H54 (cell line): ENCODE results near the gene LTBP1.
A peak's percentile ranks its signal among the peaks of the same experiment; 100 is the strongest.
"Not testable (repeated sequence)": the region's sequence is repeated elsewhere in the genome, so short reads cannot be mapped to it uniquely, and the experiment has no call there.

Source experiments
- DNase-seq: peaks from one replicate; pipeline ENCODE4 v3.0.0; 2011; ENCODE audit warnings: low spot score, mixed read lengths; ENCODE audit not compliant: insufficient read length
- FAIRE-seq: peaks from 3 replicates; lab custom pipeline; 2011; peaks lifted over from hg19 to GRCh38; lab: Jason Lieb, UNC
- POLR2A ChIP-seq: IDR thresholded peaks from 2 replicates; pipeline ENCODE4 v1.6.1; 2011; ENCODE audit warnings: low read depth, mild to moderate bottlenecking, low read length

LTBP1 gene

DNA sequence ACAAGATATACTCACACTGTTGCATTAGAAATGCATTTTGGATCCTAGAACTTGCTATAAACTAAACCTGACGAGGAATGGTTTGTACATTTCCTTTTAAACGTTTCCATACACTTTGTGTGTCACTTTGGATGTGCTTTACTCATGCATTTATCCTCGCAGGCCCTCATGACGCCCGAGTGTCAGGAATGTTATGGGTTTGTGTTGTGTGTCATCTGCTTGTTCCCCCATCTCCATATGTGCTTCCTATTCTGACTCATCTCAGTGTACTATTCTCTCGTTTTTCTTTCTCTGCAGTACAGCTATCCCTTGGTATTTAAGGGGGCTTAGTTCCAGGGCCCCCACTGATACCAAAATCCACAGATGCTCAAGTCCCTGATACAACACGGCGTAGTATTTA is 408.2 kb downstream of the LTBP1 start:
- TF ChIP-seq POLR2A = no peak
- DNase-seq (no peak), FAIRE-seq (no peak)

- no peak for TF ChIP-seq POLR2A
- FAIRE-seq (no peak), DNase-seq (no peak)
These were observed 412.1 kb downstream of the LTBP1 start for GRCh38 chr2:33358878-33359277.

GRCh38 chr2:33363325-33364298 is 416.9 kb downstream of the LTBP1 start:
- TF ChIP-seq POLR2A = no peak
- FAIRE-seq (peak; percentile 43), DNase-seq (peak; percentile 11)

DNA sequence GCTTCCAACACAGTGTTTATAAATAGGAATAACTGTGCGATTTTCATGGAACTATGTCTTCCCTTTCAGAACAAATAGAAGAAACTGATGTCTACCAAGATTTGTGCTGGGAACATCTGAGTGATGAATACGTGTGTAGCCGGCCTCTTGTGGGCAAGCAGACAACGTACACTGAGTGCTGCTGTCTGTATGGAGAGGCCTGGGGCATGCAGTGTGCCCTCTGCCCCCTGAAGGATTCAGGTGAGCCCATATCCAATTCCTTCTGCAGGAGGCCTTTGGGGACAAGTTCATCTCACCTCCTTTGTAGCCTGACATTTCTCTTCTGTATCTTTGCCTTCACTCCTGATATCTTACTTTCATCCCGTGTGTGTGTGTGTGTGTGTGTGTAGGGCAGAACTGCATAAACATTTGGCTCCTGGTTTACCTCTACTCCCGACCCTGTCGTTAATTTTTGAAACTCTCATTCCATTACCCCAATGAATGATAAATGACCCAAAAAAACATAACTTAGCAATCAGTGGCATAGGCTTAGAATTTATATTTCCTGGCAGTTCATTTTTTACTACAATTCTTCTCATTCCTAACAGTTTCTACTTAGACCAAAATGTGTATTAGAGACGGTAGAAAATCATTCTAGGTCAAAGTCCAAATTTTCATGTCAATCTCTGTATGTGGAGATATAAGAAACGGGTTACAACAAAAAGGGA is 418.7 kb downstream of the LTBP1 start:
- no peak for DNase-seq
- no peak for TF ChIP-seq POLR2A
- no peak for FAIRE-seq

DNA sequence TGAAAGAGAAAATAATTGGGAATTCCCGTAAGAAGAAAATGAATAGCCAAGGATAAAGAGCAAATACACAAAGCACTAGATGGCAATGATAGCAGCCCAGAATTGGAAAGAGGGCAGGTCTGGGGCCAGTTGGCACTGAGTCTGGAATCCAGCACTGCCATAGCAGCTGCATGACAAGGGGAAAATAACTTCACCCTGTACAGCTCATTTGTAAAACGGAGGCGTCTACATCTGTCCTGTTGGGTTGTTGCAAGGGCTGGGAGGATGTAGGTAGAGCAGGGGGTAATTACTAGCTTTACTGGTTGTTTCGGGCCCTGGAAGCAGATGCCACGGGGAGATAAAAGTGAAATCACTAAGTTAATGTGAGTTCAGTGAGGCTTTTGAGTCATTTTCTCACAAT is 419.7 kb downstream of the LTBP1 start:
- DNase-seq = no peak
- FAIRE-seq = no peak
- TF ChIP-seq POLR2A = no peak

- not testable (repeated sequence) for FAIRE-seq
These were observed 421.8 kb downstream of the LTBP1 start for GRCh38 chr2:33368524-33368923.

DNA sequence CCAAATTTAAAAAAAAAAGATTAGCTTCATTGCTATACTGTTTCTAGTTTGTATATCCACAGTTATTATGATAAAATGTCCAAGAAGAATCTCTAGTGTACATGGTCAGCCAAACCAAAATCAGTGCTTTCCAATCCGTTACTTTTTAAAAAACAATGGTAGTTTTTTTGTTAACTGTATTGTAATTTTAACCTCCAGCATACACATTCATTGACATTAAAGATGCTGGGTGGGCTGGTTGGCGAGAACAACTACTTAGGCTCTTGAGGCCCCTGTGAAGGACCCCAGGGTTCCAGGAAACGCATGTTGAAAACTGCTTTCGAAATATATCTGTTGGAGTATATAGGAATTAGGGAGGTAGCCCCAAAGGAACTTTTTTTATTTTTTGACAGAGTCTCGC is 422.4 kb downstream of the LTBP1 start:
- FAIRE-seq (no peak), DNase-seq (no peak)
- no peak for TF ChIP-seq POLR2A

More at GRCh38 chr2:33368524-33368923, 421.8 kb downstream of the LTBP1 start:
- DNase-seq = not testable (repeated sequence)

DNA sequence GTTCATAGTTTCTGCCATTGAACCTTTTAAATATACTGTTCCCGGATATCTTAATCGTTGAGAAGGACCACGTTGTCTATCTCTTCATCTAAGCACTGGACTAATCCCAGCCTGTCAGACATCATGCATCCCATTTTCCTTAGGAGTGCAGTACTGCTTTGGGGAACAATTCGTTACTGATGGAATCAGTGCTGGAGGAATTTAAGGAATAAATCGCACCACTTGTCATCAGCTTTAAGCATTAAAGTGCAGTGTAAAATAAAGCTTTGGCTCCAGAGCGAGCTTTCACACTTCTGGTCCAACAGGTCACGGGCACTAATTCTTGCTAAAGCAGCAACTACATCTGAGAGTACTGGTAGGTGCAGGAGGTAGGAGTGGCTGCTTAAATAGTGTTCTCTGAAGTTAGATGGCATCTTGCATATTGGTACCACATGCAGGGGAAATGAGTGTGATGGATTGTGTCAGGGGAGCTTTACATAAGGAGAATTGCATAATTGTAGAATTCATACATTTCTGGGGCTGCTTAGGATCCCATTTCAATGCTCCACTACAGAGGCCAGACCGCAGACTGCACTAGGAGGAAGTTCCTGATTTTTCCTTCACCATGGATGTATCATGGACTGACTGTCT is 424.0 kb downstream of the LTBP1 start:
- TF ChIP-seq POLR2A = no peak
- no peak for DNase-seq
- no peak for FAIRE-seq

GRCh38 chr2:33371304-33372090 is 424.7 kb downstream of the LTBP1 start:
- DNase-seq (no peak), FAIRE-seq (no peak)
- TF ChIP-seq POLR2A = no peak

DNA sequence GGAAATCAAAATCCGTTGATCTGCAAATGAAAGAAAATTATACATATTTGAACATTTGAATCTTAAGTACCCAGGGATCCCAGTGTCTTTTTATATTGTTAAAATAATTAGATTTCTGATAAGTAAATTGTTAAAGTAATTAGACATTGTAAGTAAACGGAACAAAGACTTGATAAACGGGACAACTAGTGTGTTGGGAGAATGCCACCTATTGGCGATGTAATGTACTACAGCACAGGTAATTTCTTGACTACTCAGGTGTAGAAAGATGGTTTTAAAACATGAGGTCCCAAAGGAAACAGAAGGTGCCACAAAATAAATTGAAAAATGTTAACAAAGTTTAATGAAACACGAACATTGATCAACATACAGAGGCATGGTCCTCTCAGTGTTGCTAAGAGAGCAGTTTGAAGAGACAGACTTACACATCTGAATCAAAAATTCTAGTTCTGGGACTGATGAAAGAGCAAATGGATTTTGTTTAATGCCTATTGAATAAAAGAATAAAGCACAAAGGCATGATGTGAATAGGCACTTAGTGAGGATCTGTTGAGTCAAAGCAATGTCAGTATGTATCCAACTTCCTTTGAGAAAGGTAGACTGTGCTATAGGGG is 426.3 kb downstream of the LTBP1 start:
- TF ChIP-seq POLR2A = no peak
- FAIRE-seq = peak; percentile 23
- no peak for DNase-seq

- no peak for TF ChIP-seq POLR2A
- FAIRE-seq (no peak), DNase-seq (no peak)
These were observed 427.2 kb downstream of the LTBP1 start for GRCh38 chr2:33373986-33374385.

- FAIRE-seq (peak; percentile 58), DNase-seq (peak; percentile 11)
- no peak for TF ChIP-seq POLR2A
These were observed 428.3 kb downstream of the LTBP1 start for GRCh38 chr2:33375054-33375453.

DNA sequence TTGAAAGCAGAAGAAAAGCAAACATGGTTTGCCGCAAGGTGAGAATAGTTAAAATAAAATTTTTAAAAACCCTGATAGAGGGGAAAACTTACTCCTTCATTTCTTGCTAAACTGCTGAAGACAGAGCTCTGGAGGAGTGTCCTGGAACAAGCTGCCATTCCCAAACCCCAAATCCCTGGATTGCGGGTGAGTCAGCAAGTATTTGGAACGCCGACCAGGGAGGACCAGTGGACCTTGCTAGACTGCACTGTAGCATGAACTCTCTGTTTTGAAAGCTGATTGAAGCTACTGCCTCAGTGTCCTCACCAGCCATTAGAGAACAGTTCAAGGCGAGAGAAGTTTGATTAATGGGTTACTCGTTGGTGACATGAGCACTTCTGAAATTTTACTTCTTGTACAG is 430.3 kb downstream of the LTBP1 start:
- no peak for TF ChIP-seq POLR2A
- FAIRE-seq = no peak

More for the DNA sequence above, 430.3 kb downstream of the LTBP1 start:
- no peak for DNase-seq
